Fibroblast of the aortic adventitia (primary cell): ENCODE results near the gene FAS. TPM values are rescaled to one million over a fixed set of nuclear protein-coding genes. Genes with fewer than 3 reads are reported as not detected.

Experiments
- DNase-seq: peaks from one replicate; pipeline ENCODE4 v3.0.0-alpha.2; 2010; ENCODE audit warnings: low read depth
- H3K4me3 ChIP-seq: 2 replicates; pipeline ENCODE4 v1.5.1; 2011; ENCODE audit warnings: low read depth, mild to moderate bottlenecking, control low read depth, low read length, moderate library complexity
- small RNA-seq: library from RNA; depleted of rRNA; stranded (forward); fragments of <200 nt; gene quantifications from one replicate; pipeline ENCODE3, GENCODE V24; 2012
- total RNA-seq: library from RNA; depleted of rRNA; stranded (reverse); fragments of >200 nt; gene quantifications from 2 replicates; pipeline ENCODE4 v1.2.3, GENCODE V29; 2012; ENCODE audit warnings: low replicate concordance
- TF ChIP-seq, protein P1 (sequence below): IDR thresholded peaks from 2 replicates; pipeline ENCODE4 v1.5.1; 2011; ENCODE audit warnings: mild to moderate bottlenecking, low read length, control low read depth, inconsistent platforms; ENCODE audit not compliant: insufficient read depth

The FAS gene
- total RNA-seq, 1 donor, result 61.9 TPM

DNA sequence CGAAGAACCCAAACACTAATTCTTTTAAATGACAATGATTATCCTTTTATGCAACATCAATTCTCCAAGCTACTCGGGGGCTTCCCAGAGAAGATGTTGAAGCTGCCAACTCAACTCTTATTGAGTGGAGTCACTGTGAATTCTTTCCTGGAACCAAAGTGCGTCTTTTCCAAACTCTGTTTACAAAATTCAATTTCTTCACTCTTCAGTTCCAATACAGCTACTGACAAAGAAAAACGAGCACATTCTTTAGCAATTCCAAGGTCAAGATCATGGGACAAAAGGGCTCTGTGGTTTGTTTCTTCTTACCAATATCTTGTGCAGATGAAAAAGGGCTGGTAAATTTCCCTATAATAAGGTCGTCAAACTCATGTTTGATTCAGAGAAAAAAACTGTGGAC lies 74.2 kb downstream of the FAS start:
- DNase-seq, result peak; percentile 65
- TF ChIP-seq, protein P1, sequence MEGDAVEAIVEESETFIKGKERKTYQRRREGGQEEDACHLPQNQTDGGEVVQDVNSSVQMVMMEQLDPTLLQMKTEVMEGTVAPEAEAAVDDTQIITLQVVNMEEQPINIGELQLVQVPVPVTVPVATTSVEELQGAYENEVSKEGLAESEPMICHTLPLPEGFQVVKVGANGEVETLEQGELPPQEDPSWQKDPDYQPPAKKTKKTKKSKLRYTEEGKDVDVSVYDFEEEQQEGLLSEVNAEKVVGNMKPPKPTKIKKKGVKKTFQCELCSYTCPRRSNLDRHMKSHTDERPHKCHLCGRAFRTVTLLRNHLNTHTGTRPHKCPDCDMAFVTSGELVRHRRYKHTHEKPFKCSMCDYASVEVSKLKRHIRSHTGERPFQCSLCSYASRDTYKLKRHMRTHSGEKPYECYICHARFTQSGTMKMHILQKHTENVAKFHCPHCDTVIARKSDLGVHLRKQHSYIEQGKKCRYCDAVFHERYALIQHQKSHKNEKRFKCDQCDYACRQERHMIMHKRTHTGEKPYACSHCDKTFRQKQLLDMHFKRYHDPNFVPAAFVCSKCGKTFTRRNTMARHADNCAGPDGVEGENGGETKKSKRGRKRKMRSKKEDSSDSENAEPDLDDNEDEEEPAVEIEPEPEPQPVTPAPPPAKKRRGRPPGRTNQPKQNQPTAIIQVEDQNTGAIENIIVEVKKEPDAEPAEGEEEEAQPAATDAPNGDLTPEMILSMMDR, result no peak
- no peak overlapping the region for H3K4me3 ChIP-seq

Small RNA genes within 50 kb of the gene (small RNA-seq; reads per million reads assigned to genes)
- gene MIR4679-2 (not detected), gene RF02116 (not detected)

Other genes with a start within 250 kb of the FAS start
- gene LIPN, start 230.8 kb upstream of the FAS start, total RNA-seq, result not detected in 2 replicates
- 0.82 TPM in 1 of 2 replicates, not detected in the other for gene LIPM, start 188.1 kb upstream of the FAS start, total RNA-seq
- 0.09 and 0.33 TPM in 2 replicates for gene ANKRD22, start 139.0 kb upstream of the FAS start, total RNA-seq
- 35.3 and 50.0 TPM in 2 replicates for gene STAMBPL1, start 110.6 kb upstream of the FAS start, total RNA-seq
- 73.5 and 241 TPM in 2 replicates for gene ACTA2, start 38.0 kb upstream of the FAS start, total RNA-seq
- 2.2 TPM in 1 of 2 replicates, not detected in the other for gene CH25H, start 216.5 kb downstream of the FAS start, total RNA-seq